CD4-positive, alpha-beta T cell treated with Interferon alpha-2 for 1 hour (primary cell): ENCODE results near the gene DLK1.

Experiments
- DNase-seq, 2 donors: peaks; one replicate each; pipeline ENCODE4 v3.0.0-alpha.2; 2020 to 2022

The DLK1 gene

DNA sequence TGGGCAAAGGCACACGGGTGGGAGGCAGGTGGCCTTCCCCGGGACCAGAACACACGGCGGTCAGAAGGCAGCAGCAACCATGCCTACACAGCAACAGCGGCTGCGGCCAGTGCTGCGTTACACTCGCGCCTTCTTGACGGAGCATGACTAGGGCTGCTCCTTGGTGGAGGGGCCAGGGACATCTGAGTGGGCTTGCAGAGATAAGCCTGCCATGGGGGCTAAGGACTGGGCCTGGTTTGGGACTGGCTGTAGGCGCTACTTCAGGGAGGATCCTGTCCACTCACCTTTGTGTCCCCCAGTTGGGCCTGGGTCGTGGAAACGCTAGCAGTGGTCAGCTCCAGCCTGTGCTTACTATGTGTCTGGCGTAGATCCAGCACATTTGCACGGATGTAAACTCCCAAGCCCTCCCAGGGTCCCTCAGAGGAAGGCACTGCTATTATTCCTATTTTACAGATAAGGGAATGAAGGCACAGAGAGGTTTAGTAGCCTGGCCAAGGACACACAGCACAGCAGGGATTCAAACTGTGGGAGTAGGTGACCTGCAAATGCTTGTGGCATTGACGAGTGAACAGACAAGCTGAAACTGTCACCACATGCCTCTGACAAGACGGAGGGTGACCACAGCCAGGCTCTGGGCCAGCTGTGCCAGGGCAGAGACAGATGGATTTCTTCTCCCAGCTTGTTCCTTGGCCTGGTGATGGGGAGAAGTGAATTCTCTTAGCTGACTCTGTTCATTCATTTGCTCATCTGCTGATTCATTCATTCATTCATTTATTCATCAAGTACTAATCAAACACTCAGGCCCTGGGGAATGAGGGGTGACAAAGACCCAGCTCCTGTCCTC, 31.9 kb upstream of the DLK1 start:
- no peak for DNase-seq

DNA sequence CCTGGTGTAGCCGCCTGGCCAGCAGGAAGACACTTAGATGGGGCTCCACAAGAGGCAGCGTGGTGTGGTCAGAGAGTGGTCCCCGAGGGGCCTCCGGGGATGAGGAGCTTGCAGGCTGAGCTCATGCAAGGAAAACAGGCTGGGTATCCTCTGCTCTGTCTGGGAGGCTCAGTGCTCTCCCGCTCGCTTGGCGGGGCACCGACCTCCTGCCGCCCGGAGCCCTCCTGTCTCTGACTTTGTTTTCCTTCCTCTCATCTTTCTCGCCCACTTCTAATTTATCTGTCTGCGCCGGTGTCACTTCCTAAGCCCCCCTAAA, 31.3 kb upstream of the DLK1 start:
- DNase-seq, result no peak

DNA sequence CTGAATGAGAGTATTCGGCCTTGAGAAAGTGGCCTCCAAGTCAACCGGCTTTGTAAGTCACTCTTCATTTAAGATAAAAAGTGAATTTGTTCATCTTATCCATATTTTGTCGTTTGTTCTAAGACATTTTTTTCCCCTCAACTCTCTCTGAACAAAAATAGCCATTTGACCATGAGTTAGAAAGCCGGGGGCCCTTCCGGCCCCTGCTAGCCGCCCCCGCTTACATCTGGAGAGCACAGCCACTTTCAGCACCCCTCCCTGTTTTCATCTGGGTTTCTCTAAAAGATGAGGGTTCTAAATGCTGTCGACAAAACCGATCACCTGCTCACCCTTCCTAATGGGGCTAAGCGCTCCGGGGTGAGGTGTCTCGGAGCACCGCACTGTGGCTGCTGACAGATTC, 30.7 kb upstream of the DLK1 start:
- DNase-seq, result no peak

DNA sequence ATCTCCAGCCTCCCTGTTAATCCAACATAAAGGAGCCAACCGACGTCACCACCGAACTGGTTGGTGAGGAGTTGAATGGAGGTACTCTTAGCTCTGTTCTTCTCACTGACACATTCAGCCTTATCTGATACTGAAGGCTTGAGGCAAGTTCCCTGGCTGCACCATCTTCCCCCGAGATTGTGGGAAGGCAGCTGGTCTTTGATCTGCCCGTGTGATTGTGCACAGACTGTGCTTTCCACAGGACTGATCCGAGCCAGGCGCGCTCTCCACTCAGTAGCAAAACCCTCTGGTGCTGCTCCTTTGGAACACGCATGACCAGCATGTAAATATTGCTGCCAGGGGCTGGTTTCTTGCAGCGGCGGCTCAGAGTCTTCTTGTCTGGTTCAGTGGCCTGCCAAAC, 30.1 kb upstream of the DLK1 start:
- no peak for DNase-seq

DNA sequence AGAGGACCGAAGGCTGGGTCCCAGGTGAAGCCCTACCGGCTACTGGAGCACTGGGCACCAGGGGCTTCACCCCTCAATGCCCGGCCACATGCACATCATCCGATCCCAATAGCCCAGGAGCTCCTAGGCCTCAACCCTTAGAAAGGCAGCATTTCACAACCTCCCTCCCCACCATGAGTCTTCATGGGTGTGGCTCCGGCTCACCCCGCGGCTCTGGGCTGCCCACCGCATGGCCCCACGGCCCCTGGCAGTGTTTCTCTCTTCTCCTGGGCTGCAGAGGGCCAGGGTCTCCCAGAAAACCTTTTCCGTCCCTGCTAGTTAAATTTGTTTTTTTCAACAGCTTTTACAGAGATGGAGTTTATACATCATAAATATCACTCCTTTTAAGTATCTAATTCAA, 28.6 kb upstream of the DLK1 start:
- no peak for DNase-seq

DNA sequence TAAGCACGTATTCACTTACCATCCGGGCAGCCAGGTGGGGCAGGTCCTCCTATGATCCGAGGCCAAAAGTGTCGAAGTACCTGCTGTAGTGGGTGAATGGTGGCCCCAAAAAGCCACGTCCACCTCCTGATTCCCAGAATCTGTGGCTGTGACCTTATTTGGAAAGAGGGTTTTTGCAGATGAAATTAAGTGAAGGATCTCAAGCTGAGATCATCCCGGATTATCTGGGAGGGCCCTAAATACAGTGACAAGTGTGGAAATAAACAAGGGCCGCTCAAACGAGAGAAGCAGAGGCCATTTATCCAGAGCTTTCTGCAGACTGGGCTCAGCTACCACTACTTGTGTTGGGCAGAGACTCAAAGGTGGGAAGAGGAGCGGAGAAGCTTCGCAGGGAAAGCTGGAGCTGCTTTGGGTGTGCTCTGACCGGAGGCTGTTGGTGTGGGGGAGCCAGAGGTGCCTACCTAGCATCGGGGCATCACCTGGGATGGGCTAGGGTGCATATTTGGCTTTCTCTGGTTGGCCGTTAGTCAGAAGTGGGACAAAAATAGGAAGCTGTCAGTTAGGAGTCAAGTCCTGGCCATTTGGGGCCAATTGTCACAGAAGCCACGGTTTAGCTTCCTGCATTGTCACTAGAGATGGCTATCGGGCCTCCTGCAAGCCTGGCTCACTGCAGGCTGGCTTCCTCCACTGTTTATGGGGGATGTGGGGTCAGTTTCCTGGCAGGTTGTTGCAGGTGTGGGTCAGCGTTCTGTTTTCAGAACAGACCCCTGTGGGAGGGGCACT, 27.8 kb upstream of the DLK1 start:
- no peak for DNase-seq

DNA sequence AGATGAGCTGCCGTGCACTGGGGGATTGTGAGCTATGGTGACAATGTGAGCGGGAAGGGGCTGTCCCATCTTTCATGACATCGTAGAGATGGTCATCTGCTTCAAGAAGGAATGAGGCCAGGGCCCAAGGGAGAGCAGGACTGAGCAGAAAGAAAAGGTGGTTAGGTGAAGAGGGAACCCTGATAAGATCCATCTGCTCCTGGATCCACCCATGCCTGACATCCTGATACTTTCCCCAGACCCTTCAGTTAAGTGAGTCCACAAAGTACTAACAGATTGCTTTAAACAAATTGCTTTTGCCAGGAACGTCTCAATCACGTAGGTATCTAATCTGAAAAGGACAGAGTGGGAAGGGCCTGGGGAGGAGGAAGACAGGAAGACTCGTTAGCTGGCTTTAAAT, 25.4 kb upstream of the DLK1 start:
- DNase-seq, result no peak

DNA sequence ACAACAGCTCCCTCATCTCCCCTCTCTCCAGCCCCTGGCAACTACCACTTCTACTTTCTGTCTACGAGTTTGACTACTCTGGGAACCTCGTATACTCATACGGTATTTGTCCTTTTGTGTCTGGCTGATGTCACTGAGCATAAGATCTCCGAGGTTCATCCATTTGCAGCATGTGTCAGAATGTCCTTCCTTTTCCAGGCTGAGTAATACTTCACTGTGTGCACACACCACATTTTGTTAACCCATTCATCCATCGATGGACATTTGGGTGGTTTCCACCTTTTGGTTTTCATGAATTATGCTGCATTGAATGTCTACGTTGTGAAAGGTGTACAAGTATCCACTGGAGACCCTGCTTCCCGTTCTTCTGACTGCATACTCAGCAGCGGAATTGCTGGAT, 24.1 kb upstream of the DLK1 start:
- DNase-seq, result no peak

DNA sequence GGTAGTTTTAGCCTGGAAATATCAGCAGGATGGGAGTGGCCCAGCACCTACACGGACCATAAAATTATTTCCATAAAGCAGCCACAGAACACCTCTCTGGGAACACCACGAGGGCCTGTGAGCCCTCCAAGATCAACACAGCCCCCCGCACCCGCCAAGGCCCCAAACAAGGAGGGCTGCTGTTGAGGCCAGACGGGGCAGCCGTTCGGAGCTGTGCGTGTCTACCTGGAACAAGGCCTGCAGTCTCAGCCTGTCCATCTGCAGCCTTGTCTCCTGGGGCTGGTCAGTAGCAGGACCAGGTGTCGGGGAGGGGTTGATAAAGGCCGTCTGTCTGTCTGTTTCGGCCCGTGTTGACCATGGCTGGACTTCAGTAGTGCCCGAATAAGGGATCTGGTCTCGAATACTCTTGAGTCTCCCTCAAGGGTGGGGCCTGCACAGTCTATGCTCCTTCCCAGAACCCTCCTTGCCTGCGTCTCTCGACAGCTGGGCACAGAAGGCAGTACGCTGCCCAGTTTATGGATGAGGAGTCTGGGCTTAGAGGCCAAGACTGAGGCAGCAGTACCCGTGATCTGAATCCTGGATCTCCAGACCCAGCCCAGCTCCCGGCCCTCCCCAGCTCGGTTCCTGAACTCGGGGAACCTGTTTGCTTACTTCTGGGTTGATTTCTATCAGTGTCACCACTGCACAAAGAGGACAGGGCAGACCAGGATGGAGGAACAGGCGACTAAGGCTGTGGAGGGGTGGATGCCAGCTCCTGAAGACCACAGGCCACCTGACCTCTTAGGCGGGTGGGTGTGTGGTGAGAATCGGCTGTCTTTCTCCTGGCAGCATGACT, 23.1 kb upstream of the DLK1 start:
- DNase-seq, result no peak

DNA sequence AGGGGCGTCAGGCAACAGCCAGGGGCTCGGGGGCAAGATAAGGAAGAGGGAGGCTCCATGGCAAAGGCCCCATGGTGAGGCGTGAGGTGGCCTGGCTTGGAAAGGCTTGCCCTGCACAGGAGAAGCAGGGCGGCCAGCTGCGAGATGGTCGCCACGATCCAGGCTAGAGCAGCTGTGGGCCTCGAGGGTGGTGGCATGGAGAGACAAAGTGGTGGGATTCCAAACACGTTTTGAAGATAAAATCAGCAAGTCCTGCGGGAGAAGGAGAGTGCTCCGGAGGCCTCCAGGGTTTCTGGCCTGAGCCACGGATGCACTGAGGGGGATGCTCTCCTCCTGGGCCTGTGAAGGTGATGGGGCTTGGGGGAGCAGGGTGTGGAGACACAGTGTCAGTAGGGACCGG, 20.5 kb upstream of the DLK1 start:
- no peak for DNase-seq

DNA sequence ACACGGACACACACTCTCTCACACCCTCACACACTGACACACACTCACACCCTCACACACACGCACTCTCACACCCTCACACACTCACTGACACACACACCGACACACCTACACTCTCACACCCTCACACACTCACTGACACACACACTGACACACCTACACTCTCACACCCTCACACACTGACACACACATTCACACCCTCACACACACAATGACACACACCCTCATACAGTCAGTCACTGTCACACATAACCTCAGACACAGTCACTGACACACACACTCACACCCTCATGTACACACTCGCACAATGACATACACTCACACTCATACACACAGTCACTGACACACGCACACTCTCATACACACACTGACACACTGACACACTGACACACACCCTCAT, 19.8 kb upstream of the DLK1 start:
- DNase-seq, result no peak

DNA sequence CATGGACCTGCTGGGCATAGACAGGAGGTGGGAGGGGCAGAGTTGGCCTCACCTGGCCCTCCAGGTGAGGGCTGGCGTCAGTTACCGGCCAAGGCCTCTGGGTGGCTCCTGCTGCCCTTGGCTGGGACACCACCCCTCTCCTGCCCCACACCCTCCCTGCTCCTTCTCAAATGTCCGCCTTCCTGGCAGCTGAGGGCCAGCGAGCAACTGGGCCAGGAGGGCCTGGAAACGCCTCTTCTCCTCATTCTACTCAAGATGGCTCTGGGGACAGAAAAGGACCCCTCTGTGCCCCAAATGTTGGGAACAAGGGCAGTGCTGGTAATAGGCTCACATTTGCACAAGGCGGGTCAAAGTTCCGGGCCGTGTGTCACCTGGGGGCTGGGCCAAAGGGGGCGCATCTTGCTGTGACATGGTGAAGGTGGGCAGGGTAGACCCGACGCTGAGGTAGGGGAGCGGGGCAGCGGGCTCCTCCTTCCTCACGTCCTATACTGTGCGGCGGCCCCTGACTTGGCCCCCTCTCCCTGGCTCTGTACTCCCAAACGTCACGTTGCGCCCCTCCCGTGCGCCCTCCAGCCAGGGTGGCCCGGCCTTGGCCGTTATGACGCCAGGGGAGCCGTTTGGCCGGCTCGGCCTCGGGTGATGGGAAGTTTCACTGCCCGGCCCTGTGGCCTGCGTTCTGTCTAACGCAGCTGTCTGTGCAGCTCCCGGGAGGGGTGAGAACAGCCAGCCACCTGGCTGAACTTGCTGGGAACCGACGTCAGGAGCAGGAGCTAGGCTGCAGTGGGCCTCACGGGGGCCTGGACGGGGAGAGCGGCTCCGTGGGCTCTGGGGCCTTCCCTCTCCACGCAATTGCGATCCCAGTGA, 18.0 kb upstream of the DLK1 start:
- DNase-seq, result no peak

DNA sequence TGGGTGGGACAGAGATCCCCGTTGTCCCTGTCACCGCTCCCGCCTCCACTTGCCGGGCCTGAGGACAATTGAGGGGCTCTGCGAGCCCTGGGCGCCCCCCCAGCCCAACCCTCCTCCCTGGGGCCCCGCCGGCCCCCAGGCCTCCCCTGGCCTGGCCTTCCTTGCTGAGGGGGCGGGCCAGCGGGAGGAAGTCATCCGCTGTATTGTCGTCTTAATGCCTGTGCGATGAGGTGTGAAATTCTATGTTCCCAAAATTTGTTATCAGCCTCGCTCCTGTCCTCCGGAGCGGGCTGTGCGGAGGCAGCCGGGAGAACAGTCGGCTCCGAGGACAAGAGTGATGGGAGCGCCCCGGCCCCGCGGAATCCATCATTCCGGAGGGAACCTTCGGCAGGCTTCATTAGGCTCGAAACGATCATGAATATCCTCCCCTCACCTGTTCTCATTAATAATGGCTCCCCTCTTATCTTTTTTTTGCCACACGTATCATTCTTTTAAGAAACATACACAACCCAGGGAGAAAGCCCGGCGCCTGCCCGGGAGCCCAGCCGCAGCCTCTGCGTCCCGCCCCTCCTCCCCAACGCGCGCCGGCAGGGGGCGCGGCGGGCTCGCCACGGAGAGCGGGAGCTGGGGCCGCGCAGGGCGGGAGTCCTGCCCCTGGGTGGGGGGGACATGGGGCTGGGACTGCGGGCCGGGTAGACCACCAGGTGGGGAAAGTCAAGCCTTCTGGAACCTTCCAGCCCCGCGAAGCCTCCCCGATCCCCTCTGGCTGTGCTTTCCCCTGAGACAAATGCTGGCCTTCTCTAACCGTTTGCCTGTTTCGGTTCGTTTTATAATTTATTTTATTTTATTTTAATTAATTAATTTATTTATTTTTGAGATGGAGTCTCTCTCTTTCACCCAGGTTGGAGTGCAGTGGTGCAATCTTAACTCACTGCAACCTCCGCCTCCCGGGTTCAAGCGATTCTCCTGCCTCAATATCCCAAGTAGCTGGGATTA, 17.1 kb upstream of the DLK1 start:
- peak in 1 of 2 donors; percentile 1 for DNase-seq

DNA sequence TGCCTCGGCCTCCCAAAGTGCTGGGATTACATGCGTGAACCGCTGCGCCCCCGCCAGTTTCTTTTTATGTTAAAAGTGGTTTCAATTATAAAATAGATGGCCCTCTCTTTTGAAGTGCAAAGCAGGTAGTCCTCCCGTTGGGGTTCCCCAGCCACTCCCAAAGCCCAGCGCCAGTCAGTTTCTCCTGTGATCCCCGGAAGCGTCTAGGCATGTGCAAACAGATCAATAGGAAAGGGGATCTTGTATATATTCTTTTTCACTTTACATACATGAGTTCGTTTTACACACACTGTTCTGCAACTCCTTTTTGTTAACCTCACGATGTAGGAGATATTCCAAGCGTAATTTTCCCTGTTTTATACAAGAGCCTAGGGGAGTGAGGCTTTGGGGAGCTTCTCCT, 16.3 kb upstream of the DLK1 start:
- no peak for DNase-seq

DNA sequence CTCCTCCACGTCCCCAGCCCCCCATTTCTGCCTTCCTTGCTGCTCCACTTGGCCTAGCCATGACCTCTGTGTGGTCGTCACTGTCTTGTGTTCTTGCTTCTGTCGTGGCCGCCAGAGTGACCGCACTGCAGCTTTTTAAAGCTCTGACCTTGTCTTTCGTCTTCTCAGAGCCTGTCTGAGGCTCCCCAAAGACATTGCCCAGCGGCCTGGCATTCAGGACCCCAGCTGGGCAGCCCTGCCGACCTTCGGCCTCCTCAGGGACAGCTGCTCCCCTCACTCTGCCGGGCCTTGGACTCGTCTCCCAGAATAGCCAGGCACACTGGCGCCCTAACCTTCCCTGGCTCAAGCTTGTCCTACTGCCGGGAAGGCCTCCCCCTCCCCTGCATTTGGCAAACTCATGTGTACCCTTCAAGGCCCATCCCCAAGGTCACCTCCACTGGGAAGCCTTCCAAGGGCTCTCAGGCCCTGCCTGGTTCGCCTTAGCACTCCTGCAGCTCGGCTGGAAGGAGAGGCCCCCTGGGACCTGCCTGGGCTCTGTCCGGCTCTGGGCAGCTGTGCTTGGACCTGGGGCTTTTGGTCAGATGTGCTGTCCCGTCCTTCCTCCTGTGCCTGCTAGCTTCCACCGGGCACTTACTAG, 15.7 kb upstream of the DLK1 start:
- DNase-seq, result no peak

DNA sequence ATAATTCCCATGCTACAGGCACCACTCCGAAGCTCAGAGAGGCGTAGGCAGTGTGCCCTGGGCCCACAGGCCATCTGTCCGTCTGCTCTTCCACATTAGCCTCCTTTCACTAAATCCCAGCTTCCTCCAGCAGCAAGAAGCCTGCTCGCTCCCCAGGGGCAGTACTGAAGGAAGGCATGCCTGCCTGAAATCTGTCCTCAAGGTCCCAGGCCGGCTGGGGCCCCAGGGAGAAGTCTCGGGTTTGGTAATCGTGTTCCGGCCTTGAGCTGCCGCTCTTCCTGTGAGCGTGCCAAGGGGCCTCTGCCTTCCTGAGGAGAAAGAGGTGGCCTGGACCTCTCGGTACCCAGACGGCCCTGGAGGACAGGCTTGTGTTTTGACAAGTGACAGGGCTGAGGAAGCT, 15.2 kb upstream of the DLK1 start:
- DNase-seq, result no peak

DNA sequence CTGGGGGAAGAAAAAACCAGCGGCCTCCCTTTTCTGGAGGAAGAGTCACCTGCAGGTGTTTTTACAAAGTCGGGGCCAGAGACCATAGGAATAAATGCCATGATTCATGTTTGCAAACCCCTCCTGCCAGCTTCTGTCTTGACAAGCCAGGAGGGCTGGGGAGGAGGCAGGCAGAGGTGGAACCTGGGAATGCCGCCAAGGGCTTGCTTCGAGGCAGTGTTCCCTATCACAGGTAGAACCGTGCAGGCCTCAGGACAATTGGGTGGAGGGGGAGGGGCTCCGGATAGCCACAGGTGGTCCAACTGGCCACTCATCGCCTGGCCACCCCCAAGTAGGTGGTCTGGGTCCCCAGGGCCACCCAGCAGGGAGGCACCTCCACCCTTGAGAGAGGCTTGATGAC, 14.2 kb upstream of the DLK1 start:
- DNase-seq, result no peak

DNA sequence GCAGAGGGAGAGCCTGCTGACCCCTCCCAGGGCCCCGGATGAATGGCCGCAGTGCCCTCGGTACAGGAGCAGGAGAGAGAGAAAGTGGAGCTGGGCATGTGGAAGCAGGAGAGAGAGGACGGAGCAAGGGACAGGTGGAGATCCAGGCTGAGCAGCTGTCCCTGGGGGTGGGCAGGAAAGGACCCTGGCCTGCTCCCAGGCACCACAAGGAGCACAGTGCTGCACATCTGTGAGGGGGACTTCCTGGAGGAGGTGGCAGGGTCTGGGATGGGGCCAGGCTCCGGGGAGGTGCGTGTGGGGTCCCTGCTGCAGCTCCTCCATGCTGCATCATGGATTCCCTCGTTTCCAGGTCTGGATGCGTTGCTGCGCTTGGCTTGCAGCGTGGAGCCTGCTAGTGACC, 13.0 kb upstream of the DLK1 start:
- DNase-seq, result no peak

DNA sequence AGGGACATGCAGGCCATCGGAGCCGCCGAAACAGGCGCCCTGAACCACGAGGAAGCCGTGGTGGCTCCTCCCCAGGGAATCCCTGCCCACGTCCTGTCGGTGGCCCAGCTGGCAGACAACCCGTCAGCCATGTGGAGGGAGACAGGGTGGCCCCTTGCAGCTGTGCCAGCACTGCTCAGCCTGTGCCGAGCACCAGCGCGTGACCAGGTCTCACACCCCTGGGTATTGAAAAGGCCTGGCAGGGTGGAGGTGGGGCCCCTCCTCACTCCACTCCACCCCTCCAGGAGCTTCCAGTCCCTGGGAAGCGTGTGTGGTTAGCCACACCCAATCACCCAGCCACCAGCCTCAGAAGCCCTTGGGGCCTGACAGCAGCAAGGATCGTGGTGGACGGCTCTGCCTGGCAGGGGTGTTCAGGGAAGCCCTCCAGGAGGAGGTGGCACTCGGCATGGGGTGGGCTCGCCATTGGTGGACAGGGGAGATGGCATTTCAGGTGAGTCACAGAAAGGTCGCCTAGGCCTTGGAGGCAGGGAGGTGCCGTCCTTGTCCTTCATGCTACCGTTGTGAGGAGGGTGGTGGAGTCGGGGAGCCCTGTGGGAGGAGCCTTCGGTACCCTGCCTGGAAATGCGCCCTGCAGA, 12.3 kb upstream of the DLK1 start:
- DNase-seq, result no peak

DNA sequence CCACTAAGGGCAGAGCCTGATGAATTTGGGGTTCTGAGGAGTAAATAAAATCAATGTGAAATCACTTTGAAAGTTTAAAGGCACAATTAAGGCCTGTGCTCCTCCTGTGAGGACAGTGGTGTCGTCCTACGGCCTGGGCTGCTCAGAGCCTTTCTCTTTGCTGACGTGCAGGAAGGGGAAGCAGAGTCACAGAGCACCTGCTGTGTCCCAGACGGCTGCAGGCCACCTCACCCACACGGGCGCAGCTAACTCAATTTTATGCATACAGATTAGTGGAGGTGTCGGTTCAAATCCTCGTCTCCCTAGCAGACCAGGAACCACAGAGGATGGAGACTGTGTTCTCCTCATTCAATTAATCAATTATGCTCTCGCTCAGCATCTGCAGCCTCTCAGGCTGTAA, 11.4 kb upstream of the DLK1 start:
- no peak for DNase-seq
